Natural killer cell (primary cell): ENCODE data around the gene TASOR2. TPM values are rescaled to one million over a fixed set of nuclear protein-coding genes. Genes with fewer than 3 reads are reported as not detected.

Source experiments
- ATAC-seq, 3 donors: fragments of 150-1000 bp in 2 of 3; fragments of 200-7000 bp in 1 of 3; cut with Tn5 transposase; 1 replicate in 1 of 3; 2 replicates in 2 of 3; pipeline ENCODE4 v1.10.0; 2021; ENCODE audit warnings: mild to moderate bottlenecking in 2 of 3, moderate library complexity in 2 of 3
- DNase-seq, 2 donors: peaks; one replicate each; pipeline versions ENCODE4 v3.0.0 to v3.0.0-alpha.2; 2013 to 2021; ENCODE audit warnings: mixed read lengths in 1 of 2
- H3K27ac ChIP-seq: one replicate; pipeline ENCODE4 v1.5.1; 2013; ENCODE audit warnings: mild to moderate bottlenecking, low read length
- H3K27me3 ChIP-seq: one replicate; pipeline ENCODE4 v1.6.1; 2013; ENCODE audit warnings: low read length; ENCODE audit not compliant: control insufficient read depth, insufficient read depth
- H3K36me3 ChIP-seq: one replicate; pipeline ENCODE4 v1.6.1; 2013; ENCODE audit warnings: low read length; ENCODE audit not compliant: control insufficient read depth, insufficient read depth
- H3K4me1 ChIP-seq: one replicate; pipeline ENCODE4 v1.6.1; 2013; ENCODE audit warnings: low read length; ENCODE audit not compliant: control insufficient read depth, insufficient read depth
- H3K4me3 ChIP-seq: one replicate; pipeline ENCODE4 v1.5.1; 2013; ENCODE audit warnings: low read length
- H3K9me3 ChIP-seq: one replicate; pipeline ENCODE4 v1.6.1; 2013; ENCODE audit warnings: low read length; ENCODE audit not compliant: control insufficient read depth, insufficient read depth
- H3K27ac Mint-ChIP-seq, 2 donors: one replicate each; pipeline ENCODE4 v1.8.0; 2022; ENCODE audit warnings: mild to moderate bottlenecking in 2 of 2, mixed read lengths in 2 of 2, moderate library complexity in 1 of 2
- H3K27me3 Mint-ChIP-seq, 2 donors: one replicate each; pipeline ENCODE4 v1.8.0; 2022; ENCODE audit warnings: low read depth in 2 of 2, mixed read lengths in 2 of 2
- H3K36me3 Mint-ChIP-seq: one replicate; pipeline ENCODE4 v1.8.0; 2022; ENCODE audit warnings: mixed read lengths
- H3K4me1 Mint-ChIP-seq, 2 donors: one replicate each; pipeline ENCODE4 v1.8.0; 2022; ENCODE audit warnings: mixed read lengths in 2 of 2
- H3K4me3 Mint-ChIP-seq: one replicate; pipeline ENCODE4 v1.8.0; 2022; ENCODE audit warnings: mild to moderate bottlenecking, moderate library complexity, mixed read lengths
- H3K9me3 Mint-ChIP-seq, 2 donors: one replicate each; pipeline ENCODE4 v1.8.0; 2022; ENCODE audit warnings: mixed read lengths in 2 of 2
- CTCF ChIP-seq: fragments of 200-600 bp; IDR thresholded peaks from one replicate; pipeline ENCODE4 v1.8.0; 2022; ENCODE audit warnings: antibody characterized with exemption
- WGBS: methylation state at CpG from one replicate; pipeline ENCODE4 v1.1.7; 2013; ENCODE audit warnings: missing lambda C conversion rate; ENCODE audit not compliant: insufficient coverage; 5-methylcytosine and 5-hydroxymethylcytosine counted together
- intact Hi-C: fragments of 100-400 bp; cut with micrococcal nuclease; formaldehyde crosslinking; loops from one replicate; pipeline ENCODE4 v1.14.2; 2022
- total RNA-seq, 4 donors: library from RNA; stranded (reverse); fragments of 120-200 nt in 1 of 4; gene quantifications; one replicate each; pipeline versions ENCODE4 v1.2.3 to v1.2.4, GENCODE V29; 2013 to 2022

Gene TASOR2
- total RNA-seq, 3 donors from 2014 or later (not counting 1 experiment from before 2014, with no cell fraction given), result 64.4 to 88.7 (median 66.4) TPM

DNA sequence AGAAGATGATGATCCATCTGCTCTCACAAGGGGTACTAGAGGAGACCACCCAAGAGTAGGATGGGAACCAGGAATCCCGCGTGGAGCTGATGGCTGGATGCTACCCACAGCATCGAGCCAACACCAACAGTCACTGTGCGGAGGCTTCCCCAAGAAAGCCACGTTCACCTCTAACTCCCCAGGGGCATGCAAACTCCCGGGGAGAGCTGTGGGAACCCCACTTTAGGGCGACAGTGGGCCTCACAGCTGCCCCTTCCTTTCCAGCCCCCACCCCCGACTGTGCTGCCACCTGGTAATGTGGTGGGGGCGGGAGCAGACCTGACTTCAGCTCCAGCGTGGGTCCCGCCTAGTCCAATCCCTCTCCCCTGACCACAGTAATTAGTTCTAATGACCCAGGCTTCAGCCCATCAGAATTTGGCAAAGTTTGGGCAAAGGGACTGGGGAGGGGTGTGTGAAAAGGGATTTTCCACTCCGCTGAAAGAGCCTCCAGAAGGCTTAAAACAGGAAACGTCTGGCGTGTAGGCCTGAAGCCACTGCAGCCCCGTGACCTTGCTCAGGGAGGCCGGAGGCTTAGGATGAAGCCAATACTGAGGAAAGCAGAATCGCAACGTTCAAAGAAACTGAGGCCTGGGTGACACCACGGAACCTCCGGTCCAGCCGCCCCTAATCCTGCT, 38.6 kb upstream of the TASOR2 start:
- ATAC-seq (no peak), DNase-seq (no peak)
- Histone ChIP-seq H3K4me1 (no peaks in the 10 kb centered on the region), H3K4me3 (no peak overlapping the region), H3K9me3 (no peaks in the 10 kb centered on the region), H3K27me3 (no peaks in the 10 kb centered on the region), H3K36me3 (no peaks in the 10 kb centered on the region), H3K27ac (no peak overlapping the region)
- Mint-ChIP-seq H3K9me3 (no peaks in the 10 kb centered on the region), H3K27ac (no peak overlapping the region), H3K36me3 (no peaks in the 10 kb centered on the region), H3K27me3 (peaks cover 0 to 8% of the 10 kb centered on the region in 2 donors), H3K4me3 (no peak overlapping the region), H3K4me1 (no peaks in the 10 kb centered on the region)
- WGBS, result 66% methylated on average over 17 of the region's 21 CpGs
- intact Hi-C loops, result no loop called here
- TF ChIP-seq CTCF, result no peak

DNA sequence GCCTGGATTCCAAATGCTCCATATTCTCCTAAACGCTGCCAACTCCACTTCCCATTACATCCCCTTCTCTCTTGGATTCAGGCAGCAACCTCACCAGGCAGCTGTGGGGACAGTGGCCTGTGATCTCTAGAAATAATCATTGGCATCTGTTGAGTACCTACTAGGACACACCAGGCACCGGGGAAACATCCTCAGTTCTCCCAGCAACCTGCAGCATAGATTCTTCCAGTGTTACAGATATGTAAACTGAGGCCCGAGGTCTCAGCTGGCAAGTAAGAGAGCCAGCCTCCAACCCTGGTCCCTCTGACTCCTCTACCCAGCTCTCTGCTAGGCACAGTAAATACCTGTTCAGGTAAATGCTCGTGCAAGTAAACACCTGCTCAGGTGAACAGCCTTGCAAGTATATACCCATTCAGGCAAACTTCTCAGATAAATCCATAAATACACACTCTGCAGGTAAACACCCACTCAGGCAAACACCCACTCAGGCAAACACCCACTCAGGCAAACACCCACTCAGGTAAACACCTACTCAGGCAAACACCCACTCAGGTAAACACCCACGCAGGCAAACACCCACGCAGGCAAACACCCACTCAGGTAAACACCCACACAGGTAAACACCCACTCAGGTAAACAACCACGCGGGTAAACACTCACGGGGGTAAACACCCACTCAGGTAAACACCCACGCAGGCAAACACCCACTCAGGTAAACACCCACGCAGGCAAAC, 37.0 kb upstream of the TASOR2 start:
- Mint-ChIP-seq H3K4me1 (no peaks in the 10 kb centered on the region), H3K36me3 (no peaks in the 10 kb centered on the region), H3K27me3 (peaks cover 0 to 12% of the 10 kb centered on the region in 2 donors), H3K4me3 (no peak overlapping the region), H3K27ac (no peak overlapping the region), H3K9me3 (no peaks in the 10 kb centered on the region)
- Histone ChIP-seq H3K36me3 (no peaks in the 10 kb centered on the region), H3K27ac (no peak overlapping the region), H3K9me3 (no peaks in the 10 kb centered on the region), H3K4me3 (no peak overlapping the region), H3K27me3 (no peaks in the 10 kb centered on the region), H3K4me1 (no peaks in the 10 kb centered on the region)
- intact Hi-C loops, result no loop called here
- ATAC-seq (no peak), DNase-seq (no peak)
- no peak for TF ChIP-seq CTCF
- WGBS, result 90% methylated on average over 11 of the region's 11 CpGs

DNA sequence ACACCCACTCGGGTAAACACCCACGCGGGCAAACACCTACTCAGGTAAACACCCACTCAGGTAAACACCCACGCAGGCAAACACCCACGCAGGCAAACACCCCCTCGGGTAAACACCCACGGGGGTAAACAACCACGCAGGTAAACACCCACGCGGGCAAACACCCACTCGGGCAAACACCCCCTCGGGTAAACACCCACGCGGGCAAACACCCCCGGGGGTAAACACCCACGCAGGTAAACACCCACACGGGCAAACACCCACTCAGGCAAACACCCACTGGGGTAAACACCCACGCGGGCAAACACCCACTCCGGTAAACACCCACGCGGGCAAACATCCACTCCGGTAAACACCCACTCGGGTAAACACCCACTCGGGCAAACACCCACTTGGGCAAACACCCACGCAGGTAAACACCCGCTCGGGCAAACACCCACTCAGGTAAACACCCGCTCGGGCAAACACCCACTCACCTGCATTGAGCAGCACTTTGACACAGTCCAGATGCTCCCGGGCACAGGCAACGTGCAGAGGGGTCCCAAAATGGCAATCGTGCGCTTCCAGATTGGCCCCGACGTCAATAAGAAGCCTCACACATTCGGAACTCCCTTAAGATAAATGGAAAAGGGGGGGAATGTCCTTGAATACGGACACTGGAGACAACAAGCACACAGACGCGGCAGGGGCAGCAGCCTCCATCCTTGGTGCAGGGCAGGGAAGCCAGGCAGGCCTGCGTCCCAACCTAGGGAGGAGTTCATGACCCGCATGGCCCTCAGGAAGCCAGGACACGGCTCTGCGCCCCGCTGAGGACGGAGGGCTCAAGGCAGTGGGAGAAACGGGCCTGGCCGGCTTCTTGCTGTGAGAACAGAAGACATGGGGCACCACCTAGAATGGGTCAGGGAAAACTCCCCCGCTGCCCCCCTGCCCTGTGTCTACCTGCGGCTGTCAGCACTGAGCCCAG, 35.9 kb upstream of the TASOR2 start:
- DNase-seq (no peak), ATAC-seq (no peak)
- intact Hi-C loops, result no loop called here
- Mint-ChIP-seq H3K27me3 (peaks cover 0 to 8% of the 10 kb centered on the region in 2 donors), H3K4me1 (no peaks in the 10 kb centered on the region), H3K9me3 (no peaks in the 10 kb centered on the region), H3K36me3 (no peaks in the 10 kb centered on the region), H3K4me3 (no peak overlapping the region), H3K27ac (no peak overlapping the region)
- Histone ChIP-seq H3K4me3 (no peak overlapping the region), H3K27me3 (no peaks in the 10 kb centered on the region), H3K27ac (no peak overlapping the region), H3K36me3 (no peaks in the 10 kb centered on the region), H3K9me3 (no peaks in the 10 kb centered on the region), H3K4me1 (no peaks in the 10 kb centered on the region)
- TF ChIP-seq CTCF, result no peak
- WGBS, result 94% methylated on average over 50 of the region's 50 CpGs
